Loucy (cell line): ENCODE data around the gene NDEL1.

Experiments used
- H2AFZ ChIP-seq: fragments of 200-600 bp; sonication (generic); 2 replicates; pipeline ENCODE4 v1.6.0; 2016; ENCODE audit warnings: antibody characterized with exemption, mild to moderate bottlenecking, low read length, moderate library complexity
- H3F3A ChIP-seq: fragments of 200-600 bp; 2 replicates; pipeline ENCODE4 v1.6.0; 2016; ENCODE audit warnings: antibody characterized with exemption, low read depth, mild to moderate bottlenecking
- H3K27me3 ChIP-seq: fragments of 200-600 bp; sonication (generic); 2 replicates; pipeline ENCODE4 v1.6.1; 2014; ENCODE audit warnings: low read length, mild to moderate bottlenecking; ENCODE audit not compliant: insufficient read depth, poor library complexity, severe bottlenecking
- H3K36me3 ChIP-seq: fragments of 200-600 bp; sonication (generic); 2 replicates; pipeline ENCODE4 v1.6.1; 2016; ENCODE audit warnings: low read length; ENCODE audit not compliant: insufficient read depth
- H3K4me1 ChIP-seq: fragments of 200-600 bp; sonication (generic); 2 replicates; pipeline ENCODE4 v1.5.1; 2014; ENCODE audit warnings: low read length, mild to moderate bottlenecking; ENCODE audit not compliant: insufficient read depth, poor library complexity, severe bottlenecking
- H3K4me2 ChIP-seq: fragments of 200-600 bp; sonication (generic); 2 replicates; pipeline ENCODE4 v1.6.0; 2014; ENCODE audit warnings: antibody characterized with exemption, low read length, low read depth, mild to moderate bottlenecking; ENCODE audit not compliant: poor library complexity, severe bottlenecking
- H3K4me3 ChIP-seq: fragments of 200-600 bp; sonication (generic); 2 replicates; pipeline ENCODE4 v1.5.1; 2014; ENCODE audit warnings: low read length, mild to moderate bottlenecking, mixed read lengths; ENCODE audit not compliant: poor library complexity, severe bottlenecking
- H3K79me2 ChIP-seq: fragments of 200-600 bp; sonication (generic); 2 replicates; pipeline ENCODE4 v1.6.1; 2014; ENCODE audit warnings: low read length; ENCODE audit not compliant: insufficient read depth
- H3K9ac ChIP-seq: fragments of 200-600 bp; sonication (generic); 2 replicates; pipeline ENCODE4 v1.6.0; 2014; ENCODE audit warnings: mild to moderate bottlenecking, low read depth, low read length, moderate library complexity; ENCODE audit not compliant: poor library complexity, severe bottlenecking
- H3K9me2 ChIP-seq: fragments of 200-600 bp; sonication (generic); replicated peaks from 2 replicates; pipeline ENCODE4 v1.6.1; 2016; ENCODE audit warnings: low read depth, low read length, mixed read lengths
- H3K9me3 ChIP-seq: fragments of 200-600 bp; sonication (generic); 2 replicates; pipeline ENCODE4 v1.6.1; 2014; ENCODE audit warnings: mild to moderate bottlenecking, antibody characterized with exemption, low read length, low read depth; ENCODE audit not compliant: insufficient read depth
- H4K20me1 ChIP-seq: fragments of 200-600 bp; sonication (generic); 2 replicates; pipeline ENCODE4 v1.6.0; 2014; ENCODE audit warnings: antibody characterized with exemption, low read length, mild to moderate bottlenecking; ENCODE audit not compliant: insufficient read depth, poor library complexity, severe bottlenecking
- EZH2phosphoT487 ChIP-seq: fragments of 200-600 bp; IDR thresholded peaks from 2 replicates; pipeline ENCODE4 v1.6.1; 2018; ENCODE audit warnings: antibody characterized with exemption, mild to moderate bottlenecking, moderate library complexity, borderline replicate concordance
- TF ChIP-seq, protein P1 (sequence below): fragments of 200-600 bp; sonication (generic); conservative IDR thresholded peaks from 2 replicates; pipeline ENCODE4 v1.5.1; 2014; ENCODE audit warnings: mild to moderate bottlenecking, antibody characterized with exemption, low read length

Gene NDEL1

DNA sequence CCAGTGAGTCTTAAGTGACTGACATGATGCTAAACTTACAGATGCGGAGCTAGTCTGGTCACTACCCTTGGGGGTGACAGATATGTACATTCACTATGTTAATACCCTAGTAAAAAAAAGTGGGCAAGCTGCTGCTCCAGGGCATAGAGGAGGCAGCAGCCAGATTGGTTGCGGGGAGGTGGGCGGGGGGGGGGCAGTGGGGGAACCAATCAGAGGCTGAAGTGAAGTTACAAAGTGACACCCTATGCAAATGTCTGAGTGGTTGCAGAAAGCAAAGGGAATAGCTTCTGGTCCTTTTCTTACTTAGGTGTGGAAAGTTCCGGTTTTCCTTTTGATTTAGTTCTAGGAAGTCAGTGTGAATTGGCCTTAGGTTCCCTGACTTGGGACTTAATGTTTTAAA is 12.1 kb downstream of the NDEL1 start:
- Histone ChIP-seq H2AFZ (no peak overlapping the region), H3K4me3 (peak overlapping the region; percentile 2), H3K4me1 (peaks cover 7% of the 10 kb centered on the region), H3K9ac (peak overlapping the region; percentile 28), H3K9me2 (no peaks in the 10 kb centered on the region), H4K20me1 (peaks cover 7% of the 10 kb centered on the region), H3K27me3 (no peaks in the 10 kb centered on the region), H3K79me2 (peaks cover 12% of the 10 kb centered on the region; the same call in 1 of the 2 replicates), H3K36me3 (peaks cover 73% of the 10 kb centered on the region), H3F3A (no peaks in the 10 kb centered on the region), H3K4me2 (peak overlapping the region; percentile 17), H3K9me3 (no peaks in the 10 kb centered on the region)
- TF ChIP-seq, protein P1, sequence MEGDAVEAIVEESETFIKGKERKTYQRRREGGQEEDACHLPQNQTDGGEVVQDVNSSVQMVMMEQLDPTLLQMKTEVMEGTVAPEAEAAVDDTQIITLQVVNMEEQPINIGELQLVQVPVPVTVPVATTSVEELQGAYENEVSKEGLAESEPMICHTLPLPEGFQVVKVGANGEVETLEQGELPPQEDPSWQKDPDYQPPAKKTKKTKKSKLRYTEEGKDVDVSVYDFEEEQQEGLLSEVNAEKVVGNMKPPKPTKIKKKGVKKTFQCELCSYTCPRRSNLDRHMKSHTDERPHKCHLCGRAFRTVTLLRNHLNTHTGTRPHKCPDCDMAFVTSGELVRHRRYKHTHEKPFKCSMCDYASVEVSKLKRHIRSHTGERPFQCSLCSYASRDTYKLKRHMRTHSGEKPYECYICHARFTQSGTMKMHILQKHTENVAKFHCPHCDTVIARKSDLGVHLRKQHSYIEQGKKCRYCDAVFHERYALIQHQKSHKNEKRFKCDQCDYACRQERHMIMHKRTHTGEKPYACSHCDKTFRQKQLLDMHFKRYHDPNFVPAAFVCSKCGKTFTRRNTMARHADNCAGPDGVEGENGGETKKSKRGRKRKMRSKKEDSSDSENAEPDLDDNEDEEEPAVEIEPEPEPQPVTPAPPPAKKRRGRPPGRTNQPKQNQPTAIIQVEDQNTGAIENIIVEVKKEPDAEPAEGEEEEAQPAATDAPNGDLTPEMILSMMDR = no peak
- TF ChIP-seq EZH2phosphoT487 = no peak

- H3K79me2 ChIP-seq = peaks cover 7% of the 10 kb centered on the region; the same call in 1 of the 2 replicates
- no peak overlapping the region for H2AFZ ChIP-seq
- H3K4me3 ChIP-seq = peak overlapping the region; percentile 2
- no peaks in the 10 kb centered on the region for H3K9me3 ChIP-seq
- no peaks in the 10 kb centered on the region for H3K9me2 ChIP-seq
- H3K27me3 ChIP-seq = no peaks in the 10 kb centered on the region
- peaks cover 7% of the 10 kb centered on the region for H3K4me1 ChIP-seq
- H3K9ac ChIP-seq = peak overlapping the region; percentile 28
- H3F3A ChIP-seq = no peaks in the 10 kb centered on the region
- peak overlapping the region; percentile 17 for H3K4me2 ChIP-seq
- H4K20me1 ChIP-seq = peaks cover 7% of the 10 kb centered on the region
- TF ChIP-seq, protein P1 = no peak
- TF ChIP-seq EZH2phosphoT487 = no peak
- H3K36me3 ChIP-seq = peaks cover 79% of the 10 kb centered on the region
Observed at GRCh38 chr17:8448310-8448709, 12.6 kb downstream of the NDEL1 start.

DNA sequence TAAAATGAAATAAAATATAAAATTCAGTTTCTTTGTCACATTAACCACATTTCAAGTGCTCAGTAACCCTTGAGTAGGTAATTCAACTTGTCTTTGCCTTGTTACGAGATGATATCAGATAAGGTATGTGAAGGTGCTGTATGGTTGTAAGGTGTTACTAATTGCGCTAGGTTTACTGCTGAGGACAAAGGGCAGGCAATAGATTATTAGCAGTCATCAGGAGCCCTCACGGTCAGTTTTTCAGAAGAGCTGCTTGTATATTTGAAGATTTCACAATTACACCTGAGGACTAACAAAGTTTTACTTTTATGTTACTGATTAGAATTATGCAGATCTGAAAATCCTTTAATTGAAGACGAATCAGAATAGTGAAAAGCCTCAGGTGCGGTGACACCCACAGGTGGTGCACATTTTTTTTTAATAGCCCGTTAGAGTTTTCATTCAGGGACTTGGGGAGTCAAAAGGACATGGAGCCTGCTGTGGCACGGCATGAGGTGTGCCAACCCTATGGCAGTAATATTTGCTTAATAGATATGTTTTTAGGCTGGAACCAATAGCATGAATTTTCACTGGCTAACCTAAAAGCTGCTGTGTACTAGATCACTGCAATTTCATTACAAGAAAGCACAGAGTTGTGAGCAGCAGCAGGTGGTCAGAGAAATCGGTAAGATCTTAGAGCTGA is 16.4 kb downstream of the NDEL1 start:
- H4K20me1 ChIP-seq = no peaks in the 10 kb centered on the region
- no peaks in the 10 kb centered on the region for H3K79me2 ChIP-seq
- H2AFZ ChIP-seq = no peak overlapping the region
- H3K9ac ChIP-seq = no peak overlapping the region
- no peaks in the 10 kb centered on the region for H3K27me3 ChIP-seq
- H3K4me3 ChIP-seq = no peak overlapping the region
- TF ChIP-seq, protein P1 = no peak
- TF ChIP-seq EZH2phosphoT487 = no peak
- peaks cover 78% of the 10 kb centered on the region for H3K36me3 ChIP-seq
- H3K4me1 ChIP-seq = peaks cover 7% of the 10 kb centered on the region
- no peaks in the 10 kb centered on the region for H3F3A ChIP-seq
- no peaks in the 10 kb centered on the region for H3K9me3 ChIP-seq
- H3K9me2 ChIP-seq = no peaks in the 10 kb centered on the region
- H3K4me2 ChIP-seq = no peak overlapping the region
